ENCODE measurements around the gene SEMA5A.

The SEMA5A gene

DNA sequence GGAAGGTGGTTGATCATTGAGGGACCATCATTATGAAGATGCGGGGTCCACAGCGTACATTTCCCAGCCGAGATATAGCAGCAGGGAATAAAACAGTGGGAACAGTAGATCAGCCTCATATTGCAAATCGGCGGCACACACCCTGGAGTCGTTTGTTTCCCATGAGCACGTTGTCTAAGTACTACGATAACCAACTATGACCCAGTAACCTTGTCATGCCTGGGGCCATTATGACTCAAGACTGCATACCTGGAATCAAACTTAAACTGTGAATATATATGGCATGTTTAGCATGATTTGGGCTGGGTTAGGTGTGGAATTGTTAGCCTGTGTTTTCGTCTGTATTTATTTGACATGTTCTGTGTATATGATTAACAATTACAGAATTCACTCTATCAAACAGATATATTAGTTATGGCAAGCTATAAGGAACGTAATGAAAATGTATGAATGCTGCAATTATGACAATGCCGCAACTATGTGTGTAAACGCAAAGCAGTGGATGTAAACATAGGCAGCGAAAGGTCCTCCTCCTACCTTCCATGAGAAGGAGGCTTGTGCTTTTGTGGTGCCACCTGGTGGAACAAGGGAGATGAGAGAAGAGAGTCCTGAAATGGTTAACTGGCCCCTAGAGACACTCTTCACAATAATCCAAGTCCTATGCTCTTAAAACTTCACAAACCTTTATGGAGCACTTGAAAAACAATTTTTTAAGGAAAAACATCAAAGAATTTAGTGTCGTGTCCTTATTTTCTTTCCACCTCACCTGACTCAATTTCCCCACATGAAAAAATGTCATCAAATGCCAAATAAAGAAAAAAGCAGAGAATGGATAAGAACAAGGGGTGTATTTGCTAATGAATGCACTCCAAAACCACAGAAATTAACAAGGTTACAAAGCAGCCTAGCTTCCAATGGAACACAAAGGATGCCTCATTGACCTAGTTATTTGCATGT, 47.1 kb downstream of the SEMA5A start:
- no peak for TF ChIP-seq FOXP2 (optimal IDR thresholded peaks at IDR 0.05; ENCODE audit: borderline replicate concordance, extremely low read depth, extremely low read length, insufficient read depth)
- TF ChIP-seq SIN3A (IDR thresholded peaks at IDR 0.05; ENCODE audit: borderline replicate concordance, insufficient read depth, low read length) = no peak
- TF ChIP-seq, protein P1, sequence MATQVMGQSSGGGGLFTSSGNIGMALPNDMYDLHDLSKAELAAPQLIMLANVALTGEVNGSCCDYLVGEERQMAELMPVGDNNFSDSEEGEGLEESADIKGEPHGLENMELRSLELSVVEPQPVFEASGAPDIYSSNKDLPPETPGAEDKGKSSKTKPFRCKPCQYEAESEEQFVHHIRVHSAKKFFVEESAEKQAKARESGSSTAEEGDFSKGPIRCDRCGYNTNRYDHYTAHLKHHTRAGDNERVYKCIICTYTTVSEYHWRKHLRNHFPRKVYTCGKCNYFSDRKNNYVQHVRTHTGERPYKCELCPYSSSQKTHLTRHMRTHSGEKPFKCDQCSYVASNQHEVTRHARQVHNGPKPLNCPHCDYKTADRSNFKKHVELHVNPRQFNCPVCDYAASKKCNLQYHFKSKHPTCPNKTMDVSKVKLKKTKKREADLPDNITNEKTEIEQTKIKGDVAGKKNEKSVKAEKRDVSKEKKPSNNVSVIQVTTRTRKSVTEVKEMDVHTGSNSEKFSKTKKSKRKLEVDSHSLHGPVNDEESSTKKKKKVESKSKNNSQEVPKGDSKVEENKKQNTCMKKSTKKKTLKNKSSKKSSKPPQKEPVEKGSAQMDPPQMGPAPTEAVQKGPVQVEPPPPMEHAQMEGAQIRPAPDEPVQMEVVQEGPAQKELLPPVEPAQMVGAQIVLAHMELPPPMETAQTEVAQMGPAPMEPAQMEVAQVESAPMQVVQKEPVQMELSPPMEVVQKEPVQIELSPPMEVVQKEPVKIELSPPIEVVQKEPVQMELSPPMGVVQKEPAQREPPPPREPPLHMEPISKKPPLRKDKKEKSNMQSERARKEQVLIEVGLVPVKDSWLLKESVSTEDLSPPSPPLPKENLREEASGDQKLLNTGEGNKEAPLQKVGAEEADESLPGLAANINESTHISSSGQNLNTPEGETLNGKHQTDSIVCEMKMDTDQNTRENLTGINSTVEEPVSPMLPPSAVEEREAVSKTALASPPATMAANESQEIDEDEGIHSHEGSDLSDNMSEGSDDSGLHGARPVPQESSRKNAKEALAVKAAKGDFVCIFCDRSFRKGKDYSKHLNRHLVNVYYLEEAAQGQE (IDR thresholded peaks at IDR 0.05; ENCODE audit: insufficient read depth in 1 of 2, low read depth in 2 of 2, low read length in 2 of 2) = no peak
- TF ChIP-seq POLR2AphosphoS5 (IDR thresholded peaks at IDR 0.05; ENCODE audit: low read depth, low read length) = no peak
- TF ChIP-seq TAF1 (IDR thresholded peaks at IDR 0.05; ENCODE audit: borderline replicate concordance, insufficient read depth, low read length) = no peak

DNA sequence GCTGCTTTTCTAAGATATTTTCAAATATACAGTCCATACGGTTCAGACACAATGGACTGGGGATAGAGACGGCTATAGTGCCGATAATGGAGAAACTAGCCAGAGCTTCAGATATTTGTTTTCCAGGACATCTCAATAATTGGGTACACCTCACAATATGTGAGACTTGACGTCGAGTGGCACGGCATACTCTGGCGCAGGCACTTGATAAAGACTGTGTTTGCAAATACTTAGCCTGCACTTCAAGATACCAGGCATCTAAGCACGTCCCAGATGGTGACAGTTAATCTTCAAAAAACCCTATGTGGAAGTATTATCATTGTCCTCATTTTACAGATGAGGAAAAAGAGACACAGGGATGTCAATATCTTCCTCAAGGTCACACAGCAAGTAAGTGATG, 48.5 kb downstream of the SEMA5A start:
- no peak for TF ChIP-seq TAF1 (IDR thresholded peaks at IDR 0.05; ENCODE audit: borderline replicate concordance, insufficient read depth, low read length)
- TF ChIP-seq, protein P1 (IDR thresholded peaks at IDR 0.05; ENCODE audit: insufficient read depth in 1 of 2, low read depth in 2 of 2, low read length in 2 of 2) = no peak
- no peak for TF ChIP-seq SIN3A (IDR thresholded peaks at IDR 0.05; ENCODE audit: borderline replicate concordance, insufficient read depth, low read length)
- no peak for TF ChIP-seq FOXP2 (optimal IDR thresholded peaks at IDR 0.05; ENCODE audit: borderline replicate concordance, extremely low read depth, extremely low read length, insufficient read depth)
- TF ChIP-seq POLR2AphosphoS5 (IDR thresholded peaks at IDR 0.05; ENCODE audit: low read depth, low read length) = no peak

DNA sequence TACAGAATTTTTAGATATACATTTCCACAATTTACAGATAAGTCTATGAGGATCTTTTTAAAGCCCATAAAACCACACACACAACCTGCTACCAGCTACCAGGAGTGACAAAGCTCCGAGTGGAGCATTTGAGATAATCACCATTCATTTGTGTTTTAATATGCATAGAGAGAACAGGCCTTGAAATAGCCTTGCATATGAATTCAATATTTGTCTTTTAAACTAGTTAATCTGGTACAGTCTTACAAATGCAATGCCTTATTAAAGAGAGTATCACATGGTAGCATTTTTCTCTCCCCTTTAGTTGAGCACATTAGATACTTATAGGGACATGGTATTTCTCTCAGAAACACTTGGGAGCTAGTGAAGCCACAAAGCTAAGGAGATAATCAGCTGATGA, 49.1 kb downstream of the SEMA5A start:
- no peak for TF ChIP-seq FOXP2 (optimal IDR thresholded peaks at IDR 0.05; ENCODE audit: borderline replicate concordance, extremely low read depth, extremely low read length, insufficient read depth)
- TF ChIP-seq, protein P1 (IDR thresholded peaks at IDR 0.05; ENCODE audit: insufficient read depth in 1 of 2, low read depth in 2 of 2, low read length in 2 of 2) = no peak
- TF ChIP-seq POLR2AphosphoS5 (IDR thresholded peaks at IDR 0.05; ENCODE audit: low read depth, low read length) = no peak
- TF ChIP-seq SIN3A (IDR thresholded peaks at IDR 0.05; ENCODE audit: borderline replicate concordance, insufficient read depth, low read length) = no peak
- TF ChIP-seq TAF1 (IDR thresholded peaks at IDR 0.05; ENCODE audit: borderline replicate concordance, insufficient read depth, low read length) = no peak

DNA sequence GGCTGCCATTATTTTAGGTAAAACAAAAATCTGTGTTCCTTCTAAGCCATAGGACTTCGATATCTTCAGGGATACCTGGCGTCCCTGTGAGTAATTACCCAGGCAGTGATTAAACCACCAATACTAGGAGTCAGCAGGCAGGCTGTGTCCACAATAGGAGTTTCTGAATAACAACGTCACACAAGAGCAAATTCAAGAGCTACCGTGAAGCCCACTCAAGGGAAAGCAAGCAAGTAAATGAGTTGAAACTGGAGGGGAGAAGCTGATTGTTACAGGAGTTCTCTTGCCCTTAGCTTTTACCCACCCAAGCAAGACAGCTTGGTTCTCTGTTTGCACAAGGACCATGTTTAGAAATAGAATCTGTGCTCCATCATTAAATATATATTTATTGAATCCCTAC, 50.8 kb downstream of the SEMA5A start:
- TF ChIP-seq TAF1 (IDR thresholded peaks at IDR 0.05; ENCODE audit: borderline replicate concordance, insufficient read depth, low read length) = no peak
- no peak for TF ChIP-seq FOXP2 (optimal IDR thresholded peaks at IDR 0.05; ENCODE audit: borderline replicate concordance, extremely low read depth, extremely low read length, insufficient read depth)
- TF ChIP-seq, protein P1 (IDR thresholded peaks at IDR 0.05; ENCODE audit: insufficient read depth in 1 of 2, low read depth in 2 of 2, low read length in 2 of 2) = no peak
- no peak for TF ChIP-seq POLR2AphosphoS5 (IDR thresholded peaks at IDR 0.05; ENCODE audit: low read depth, low read length)
- TF ChIP-seq SIN3A (IDR thresholded peaks at IDR 0.05; ENCODE audit: borderline replicate concordance, insufficient read depth, low read length) = no peak
